H54 (cell line): ENCODE data around the gene TMEM270.
"Not testable (repeated sequence)": the region's sequence is repeated elsewhere in the genome, so short reads cannot be mapped to it uniquely, and the experiment has no call there.

Experiments used
- DNase-seq: peaks from one replicate; pipeline ENCODE4 v3.0.0; 2011; ENCODE audit warnings: low spot score, mixed read lengths; ENCODE audit not compliant: insufficient read length
- FAIRE-seq: peaks from 3 replicates; lab custom pipeline; 2011; peaks lifted over from hg19 to GRCh38; lab: Jason Lieb, UNC
- POLR2A ChIP-seq: IDR thresholded peaks from 2 replicates; pipeline ENCODE4 v1.6.1; 2011; ENCODE audit warnings: low read depth, mild to moderate bottlenecking, low read length

TMEM270 gene

GRCh38 chr7:73881352-73882046 is 20.5 kb downstream of the TMEM270 start:
- TF ChIP-seq POLR2A: no peak
- FAIRE-seq (no peak), DNase-seq (no peak)

- FAIRE-seq (no peak), DNase-seq (no peak)
- no peak for TF ChIP-seq POLR2A
Measured at GRCh38 chr7:73882047-73882402, 21.1 kb downstream of the TMEM270 start.

DNA sequence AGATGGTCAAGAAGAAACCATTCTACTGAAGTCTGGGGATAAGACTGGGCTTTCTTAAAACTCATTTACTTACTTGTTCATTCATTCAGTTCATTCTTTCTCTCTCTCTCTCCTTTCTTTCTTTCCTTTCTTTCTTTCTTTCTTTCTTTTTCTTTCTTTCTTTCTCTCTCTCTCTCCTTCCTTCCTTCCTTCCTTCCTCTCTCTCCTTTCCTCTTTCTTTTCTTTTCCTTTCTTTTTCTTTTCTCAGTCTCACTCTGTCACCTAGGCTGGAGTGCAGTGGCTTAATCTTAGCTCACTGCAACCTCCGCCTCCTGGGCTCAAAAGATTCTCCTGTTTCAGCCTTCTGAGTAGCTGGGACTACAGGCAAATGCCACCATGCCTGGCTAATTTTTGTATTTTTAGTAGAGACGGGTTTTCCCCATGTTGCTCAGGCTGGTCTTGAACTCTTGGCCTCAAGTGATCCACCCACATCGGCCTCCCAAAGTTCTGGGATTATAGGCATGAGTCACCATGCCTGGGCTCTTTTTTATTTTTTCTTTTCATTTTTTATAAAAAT is 24.0 kb downstream of the TMEM270 start:
- FAIRE-seq, DNase-seq: not testable (repeated sequence)

- TF ChIP-seq POLR2A: no peak
- DNase-seq (no peak), FAIRE-seq (no peak)
Measured at GRCh38 chr7:73885433-73885974, 24.5 kb downstream of the TMEM270 start.

DNA sequence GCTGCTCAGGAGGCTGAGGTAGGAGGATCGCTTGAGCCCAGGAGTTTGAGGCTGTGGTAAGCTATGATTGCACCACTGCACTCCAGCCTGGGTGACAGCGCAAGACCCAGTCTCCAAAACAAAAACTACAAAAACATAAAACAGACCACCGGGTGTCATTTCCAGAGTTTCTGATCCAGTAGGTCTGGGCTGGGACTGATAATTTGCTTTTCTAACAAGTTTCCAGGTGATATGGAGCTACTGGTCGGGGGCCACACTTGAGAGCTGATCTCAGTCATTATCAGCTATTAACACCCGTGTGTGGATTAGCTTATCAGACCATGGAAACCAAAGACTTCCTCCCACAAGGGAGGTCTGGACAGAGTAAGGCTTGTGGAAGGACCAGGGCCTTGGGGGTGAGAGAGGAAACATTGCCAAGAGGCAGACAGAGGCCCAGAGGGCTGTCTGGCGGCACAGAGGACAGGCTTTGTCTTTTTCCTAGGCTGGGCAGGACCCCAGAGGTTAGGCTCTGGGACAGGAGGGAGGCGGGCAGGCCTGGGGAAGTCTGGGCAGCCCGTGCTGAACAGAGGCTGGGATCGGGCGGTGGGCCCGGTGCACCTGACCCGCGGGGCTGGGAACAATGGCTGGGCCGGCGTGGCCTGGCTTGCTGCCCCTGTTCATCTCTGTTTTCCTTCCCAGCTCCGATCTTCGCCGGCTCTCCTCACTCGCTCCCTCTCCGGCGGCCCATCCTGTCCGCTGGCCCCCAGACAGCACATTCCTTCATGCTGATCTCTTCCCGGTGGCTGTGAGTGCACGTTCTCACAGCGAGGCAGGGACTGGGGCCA is 25.2 kb downstream of the TMEM270 start:
- TF ChIP-seq POLR2A: no peak
- FAIRE-seq: no peak
- no peak for DNase-seq

GRCh38 chr7:73887762-73888161 is 26.8 kb downstream of the TMEM270 start:
- DNase-seq: no peak
- no peak for FAIRE-seq

DNA sequence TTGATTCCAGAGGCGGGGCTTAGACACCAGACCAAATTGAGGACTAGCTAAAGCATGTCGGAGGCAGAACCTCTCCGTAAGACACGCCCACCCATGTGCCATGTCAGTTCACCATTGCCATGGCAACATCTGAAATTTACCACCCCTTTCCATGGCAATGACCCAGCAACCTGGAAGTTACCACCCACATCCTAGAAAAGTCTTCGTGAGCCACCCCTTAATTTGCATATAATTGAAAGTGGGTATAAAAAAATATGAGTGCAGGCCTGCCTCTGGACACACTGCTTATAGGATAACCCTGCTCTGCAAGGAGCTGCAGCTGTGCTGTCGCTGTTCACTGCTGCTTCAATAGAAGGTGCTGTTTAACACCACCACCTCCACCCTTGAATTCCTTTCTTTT is 28.0 kb downstream of the TMEM270 start:
- FAIRE-seq: no peak
- TF ChIP-seq POLR2A: no peak
- DNase-seq: no peak

More at GRCh38 chr7:73887762-73888161, 26.8 kb downstream of the TMEM270 start:
- no peak for TF ChIP-seq POLR2A

GRCh38 chr7:73890555-73891147 is 29.7 kb downstream of the TMEM270 start:
- no peak for DNase-seq
- TF ChIP-seq POLR2A: no peak
- no peak for FAIRE-seq

- no peak for TF ChIP-seq POLR2A
- DNase-seq (no peak), FAIRE-seq (no peak)
Measured at GRCh38 chr7:73891178-73891885, 30.4 kb downstream of the TMEM270 start.

GRCh38 chr7:73892003-73892999 is 31.3 kb downstream of the TMEM270 start:
- FAIRE-seq (no peak), DNase-seq (no peak)
- TF ChIP-seq POLR2A: no peak

- no peak for TF ChIP-seq POLR2A
- FAIRE-seq: no peak
- no peak for DNase-seq
Measured at GRCh38 chr7:73893342-73894101, 32.6 kb downstream of the TMEM270 start.
